HK-2 (cell line): ENCODE data around the gene FAM3D.
"Not testable (repeated sequence)": the region's sequence is repeated elsewhere in the genome, so short reads cannot be mapped to it uniquely, and the experiment has no call there.

Source experiments
- DNase-seq: peaks from one replicate; pipeline ENCODE4 v3.0.0-alpha.2; 2018; ENCODE audit not compliant: unreplicated experiment

FAM3D gene

DNA sequence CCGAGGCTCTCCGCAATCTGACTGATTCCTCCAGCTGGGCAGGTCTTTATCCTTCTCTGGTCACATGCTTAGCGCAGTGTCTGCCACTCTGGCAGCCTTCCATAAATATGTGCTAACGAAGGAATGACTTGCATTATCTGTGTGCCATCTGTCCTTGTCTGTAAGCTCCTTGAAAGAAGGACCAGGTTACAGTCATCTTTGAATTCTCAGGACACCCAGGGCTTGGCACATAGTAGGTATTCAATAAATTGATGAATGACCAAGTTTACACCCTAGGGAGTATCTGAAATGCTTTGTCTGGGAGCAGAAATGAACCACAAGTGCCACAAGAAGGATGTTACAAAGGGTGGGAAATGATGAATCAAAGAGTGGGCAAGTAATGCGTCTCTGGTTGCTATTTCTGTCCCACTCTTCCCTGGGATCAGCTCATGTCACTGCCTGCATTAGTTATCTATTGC is 16.5 kb upstream of the FAM3D start:
- no peak for DNase-seq

DNA sequence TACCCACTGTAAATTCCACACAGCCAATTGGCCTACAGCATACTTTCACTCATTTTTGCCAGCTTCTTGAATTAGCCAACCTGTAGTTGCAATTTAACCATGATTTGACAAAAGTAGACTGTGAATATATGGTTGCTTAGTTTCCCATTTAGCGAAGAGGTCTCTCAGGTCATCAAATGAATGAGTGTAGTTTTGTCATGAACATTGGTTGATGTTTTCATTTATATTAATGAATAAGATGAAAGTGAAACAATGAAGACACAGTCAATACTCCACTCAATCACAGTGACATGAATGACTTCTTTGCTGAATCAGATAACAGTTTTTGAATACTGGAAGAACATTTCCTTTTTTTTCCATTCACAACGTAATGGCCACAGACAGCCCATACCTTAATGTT is 15.3 kb upstream of the FAM3D start:
- DNase-seq: no peak

DNA sequence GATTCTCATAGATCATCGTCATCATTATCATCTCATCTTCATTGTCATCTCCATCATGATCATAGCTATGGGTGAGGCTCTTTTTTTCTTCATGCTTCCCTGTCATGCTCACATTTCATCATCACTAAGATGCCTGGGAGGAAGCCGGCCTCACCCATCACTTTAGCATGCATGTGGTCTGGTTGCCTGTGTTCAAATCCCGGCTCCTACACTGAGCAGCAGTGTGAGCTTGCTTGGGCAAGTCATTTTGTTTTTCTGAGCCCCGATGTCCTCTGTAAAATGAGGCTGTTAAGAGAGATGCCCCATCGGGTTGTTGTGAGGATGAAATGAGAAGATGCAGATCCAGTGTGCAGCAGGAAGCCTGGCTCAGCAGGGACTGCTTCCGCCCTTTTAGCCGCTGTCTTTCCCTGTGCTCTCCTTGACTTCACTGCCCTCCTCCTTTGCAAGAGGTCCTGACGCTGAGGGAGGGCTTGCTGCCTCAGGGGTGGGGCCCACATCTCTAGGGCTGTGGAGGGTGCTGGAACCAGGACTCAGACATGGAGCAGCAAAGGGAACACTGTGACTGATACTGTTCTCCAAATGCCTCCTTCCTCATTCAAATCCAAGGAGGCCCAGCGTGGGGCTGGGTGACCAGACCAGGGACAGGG is 14.4 kb upstream of the FAM3D start:
- no peak for DNase-seq

DNA sequence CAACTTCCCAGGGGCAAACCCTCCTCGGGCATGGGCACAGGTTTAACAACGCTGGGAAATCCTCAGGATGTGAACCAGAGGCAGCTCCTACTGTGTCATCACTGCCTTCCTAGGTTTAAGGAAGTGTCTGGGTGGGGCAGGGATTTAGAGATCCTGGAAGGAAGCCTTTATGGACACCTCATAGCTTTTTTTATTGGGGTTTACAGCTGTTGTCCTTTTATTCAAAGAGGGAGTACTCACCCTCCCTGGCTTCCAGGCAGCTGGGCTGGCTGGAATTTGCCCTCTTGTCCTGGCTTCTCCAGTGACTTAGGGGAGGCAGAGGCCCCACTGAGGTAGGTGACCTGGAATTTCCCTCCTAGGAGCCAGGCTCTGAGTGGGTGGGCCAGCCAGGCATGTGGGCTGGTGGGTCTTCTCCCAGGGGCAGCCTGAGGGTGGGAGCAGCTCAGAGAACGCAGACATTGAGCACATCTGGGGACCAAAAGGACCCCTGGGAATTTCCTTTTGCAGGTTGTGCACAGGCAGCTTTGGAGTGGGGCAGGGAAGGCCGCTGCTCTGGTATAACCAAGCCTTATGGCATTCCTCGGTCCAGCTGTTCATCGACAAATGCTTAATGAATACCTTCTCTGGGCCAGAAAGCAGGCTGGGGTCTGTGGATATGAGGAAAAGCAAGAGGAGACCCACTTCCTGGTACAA is 13.5 kb upstream of the FAM3D start:
- no peak for DNase-seq

DNA sequence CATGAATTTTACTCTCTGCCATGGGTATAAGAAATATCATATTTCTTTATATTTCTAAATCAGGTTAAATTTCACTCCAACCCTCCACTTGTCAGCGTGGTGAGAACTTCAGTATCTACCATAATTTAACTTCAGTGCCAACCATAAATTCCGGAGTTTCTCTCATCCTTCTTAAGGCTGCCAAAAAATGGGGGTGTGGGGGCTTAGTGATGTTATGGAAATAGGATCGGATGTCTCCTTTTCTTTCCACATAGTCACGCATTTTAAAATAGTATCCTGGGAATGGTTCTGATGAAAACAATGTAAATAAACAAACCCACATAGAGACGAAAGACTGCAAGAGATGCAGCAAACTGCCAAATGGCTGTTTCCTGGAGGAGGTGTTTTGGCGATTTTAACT is 12.9 kb upstream of the FAM3D start:
- DNase-seq: no peak

DNA sequence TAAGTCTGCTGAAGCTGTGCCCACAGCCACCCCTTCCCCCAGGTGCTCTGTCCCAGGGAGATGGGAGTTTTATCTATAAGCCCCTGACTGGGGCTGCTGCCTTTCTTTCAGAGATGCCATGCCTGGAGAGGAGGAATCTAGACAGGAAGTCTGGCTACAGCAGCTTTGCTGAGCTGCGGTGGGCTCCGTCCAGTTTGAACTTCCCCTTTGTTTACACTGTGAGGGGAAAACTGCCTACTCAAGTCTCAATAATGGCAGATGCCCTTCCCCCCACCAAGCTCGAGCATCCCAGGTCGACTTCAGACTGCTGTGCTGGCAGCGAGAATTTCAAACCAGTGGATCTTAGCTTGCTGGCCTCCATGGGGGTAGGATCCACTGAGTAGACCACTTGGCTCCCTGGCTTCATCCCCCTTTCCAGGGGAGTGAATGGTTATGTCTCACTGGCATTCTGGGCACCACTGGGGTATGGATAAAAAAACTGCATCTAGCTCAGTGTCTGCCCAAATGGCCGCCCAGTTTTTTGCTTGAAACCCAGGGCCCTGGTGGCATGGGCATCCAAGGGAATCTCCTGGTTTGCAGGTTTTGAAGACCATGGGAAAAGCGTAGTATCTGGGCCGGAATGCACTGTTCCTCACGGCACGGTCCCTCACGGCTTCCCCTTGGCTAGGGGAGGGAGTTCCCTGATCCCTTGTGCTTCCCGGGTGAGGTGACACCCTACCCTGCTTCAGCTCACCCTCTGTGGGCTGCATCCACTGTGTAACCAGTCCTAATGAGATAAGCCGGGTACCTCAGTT is 11.8 kb upstream of the FAM3D start:
- DNase-seq: not testable (repeated sequence)

DNA sequence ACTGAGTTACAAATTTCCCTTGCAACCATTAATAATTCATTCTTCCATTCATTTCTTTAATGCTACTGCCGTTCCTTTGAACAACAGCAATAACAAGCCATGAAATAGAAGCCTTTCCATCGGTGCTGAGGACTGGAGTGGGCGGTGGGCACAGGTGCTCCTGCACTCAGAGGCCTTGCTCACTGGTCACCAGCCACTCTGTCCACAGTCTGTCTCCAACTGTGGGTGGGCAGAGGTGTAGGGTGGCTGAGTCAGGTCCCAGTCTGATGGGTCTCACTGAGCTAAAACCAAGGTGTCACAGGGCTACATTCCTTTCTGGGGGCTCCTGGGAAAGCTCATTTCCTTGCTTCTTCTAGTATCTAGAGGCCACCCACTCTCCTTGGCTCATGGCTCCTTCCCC is 6.3 kb upstream of the FAM3D start:
- no peak for DNase-seq

DNA sequence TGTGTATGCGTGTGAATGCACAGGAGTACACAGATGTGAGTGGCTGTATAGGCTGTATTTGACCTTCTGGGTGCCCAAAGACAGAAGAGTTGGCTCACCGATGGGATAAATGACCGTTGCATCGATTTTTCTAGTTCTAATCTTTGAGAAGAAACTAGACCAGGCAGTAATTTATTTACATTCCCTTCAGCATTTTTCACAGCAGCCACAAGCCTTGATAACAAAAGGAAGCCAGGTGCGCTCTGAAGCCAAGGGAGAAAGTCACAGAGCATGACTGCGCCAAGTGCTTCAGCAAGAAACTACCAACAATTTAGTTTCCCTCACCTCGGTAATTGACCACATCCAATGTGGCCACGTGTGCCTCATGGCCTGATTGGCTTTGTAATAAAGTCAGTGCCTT is 5.9 kb upstream of the FAM3D start:
- DNase-seq: no peak

DNA sequence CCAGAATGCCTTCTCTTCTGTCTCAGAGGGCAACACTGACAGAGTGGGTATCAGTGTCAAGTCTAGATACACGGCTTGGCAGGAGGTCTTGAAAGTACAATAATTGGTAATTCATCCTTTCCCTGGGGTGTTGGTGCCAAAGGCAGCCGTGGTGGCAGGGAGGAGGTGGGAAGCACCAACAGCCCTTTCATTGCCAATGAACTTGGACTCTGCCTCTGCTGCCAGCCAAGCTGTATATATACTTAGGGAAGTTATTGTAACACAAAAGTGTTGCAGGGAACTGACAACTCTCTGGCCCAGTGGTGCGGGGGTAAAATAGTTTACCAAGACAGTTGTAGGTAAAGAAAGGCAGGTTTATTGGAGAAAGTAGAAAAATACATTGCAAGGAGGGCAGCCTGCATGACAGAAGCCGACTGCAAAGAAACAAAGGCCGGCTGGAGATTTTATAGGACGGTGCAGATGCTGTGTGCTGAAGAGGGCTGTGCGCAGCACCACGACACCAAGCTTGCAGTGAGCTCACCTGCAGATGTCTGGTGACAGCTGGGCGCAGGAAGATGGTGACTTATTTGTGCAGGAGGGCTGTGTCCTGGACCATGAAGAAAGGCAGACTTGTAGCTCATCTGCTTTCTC is 4.0 kb upstream of the FAM3D start:
- no peak for DNase-seq

DNA sequence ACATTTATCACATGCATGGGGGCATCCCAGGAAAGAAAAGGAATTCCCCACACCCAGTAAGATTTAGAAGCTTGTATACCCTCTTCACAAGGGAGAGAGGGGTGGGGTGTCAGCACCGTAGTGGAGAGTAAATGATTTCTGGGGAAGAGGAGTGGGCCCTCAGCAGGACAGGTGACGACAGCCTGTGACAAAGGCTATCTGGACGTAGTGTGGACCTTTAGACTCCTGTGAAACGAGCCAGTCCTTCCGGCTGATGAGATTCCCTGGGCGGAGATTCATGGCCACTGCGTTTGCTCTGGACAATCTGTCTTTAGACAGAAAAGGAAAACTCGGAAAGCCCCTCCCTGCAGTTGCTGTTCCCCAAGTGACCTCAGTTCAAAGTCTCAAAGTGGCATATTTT is 1.7 kb upstream of the FAM3D start:
- no peak for DNase-seq

DNA sequence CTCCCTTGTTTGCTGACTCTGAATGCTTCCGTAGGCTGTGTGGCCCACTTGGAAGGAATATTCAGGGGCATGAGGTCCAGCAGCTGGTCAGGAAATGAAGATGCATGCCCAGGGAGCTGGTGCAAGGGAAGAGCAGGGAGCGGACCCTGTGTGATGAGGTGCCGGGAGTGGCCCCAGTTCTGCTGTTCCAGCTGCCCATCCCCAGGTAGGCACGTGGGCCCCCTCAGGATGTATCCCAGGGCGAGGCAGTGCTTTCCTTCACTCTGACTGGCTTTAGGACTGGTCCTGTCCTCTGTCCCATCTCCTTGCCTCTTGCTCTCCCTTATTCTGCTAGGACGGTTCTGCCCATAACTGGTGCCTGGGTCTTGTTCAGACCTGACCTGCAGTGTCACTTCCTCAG is 1.1 kb upstream of the FAM3D start:
- no peak for DNase-seq

DNA sequence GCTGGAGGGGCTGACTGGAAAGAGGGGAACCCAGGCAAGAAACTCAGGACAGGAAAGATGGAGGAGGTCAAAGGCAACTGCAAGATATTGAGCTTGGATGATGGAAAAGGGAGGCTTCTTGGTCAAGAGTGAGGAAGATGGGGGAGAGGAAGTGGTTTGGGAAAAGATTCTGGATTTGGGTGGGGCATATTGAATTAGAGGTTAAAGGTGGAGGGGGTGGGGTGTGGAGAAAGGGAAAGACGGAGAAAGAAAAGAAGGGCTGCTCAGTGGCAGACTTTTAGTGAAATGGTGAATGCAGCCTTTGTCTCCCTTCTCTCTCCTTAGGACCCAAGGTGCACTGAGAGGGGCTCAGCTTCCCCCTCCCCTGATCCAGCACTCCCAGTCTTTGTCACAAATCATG is 655 bp upstream of the FAM3D start:
- DNase-seq: no peak

DNA sequence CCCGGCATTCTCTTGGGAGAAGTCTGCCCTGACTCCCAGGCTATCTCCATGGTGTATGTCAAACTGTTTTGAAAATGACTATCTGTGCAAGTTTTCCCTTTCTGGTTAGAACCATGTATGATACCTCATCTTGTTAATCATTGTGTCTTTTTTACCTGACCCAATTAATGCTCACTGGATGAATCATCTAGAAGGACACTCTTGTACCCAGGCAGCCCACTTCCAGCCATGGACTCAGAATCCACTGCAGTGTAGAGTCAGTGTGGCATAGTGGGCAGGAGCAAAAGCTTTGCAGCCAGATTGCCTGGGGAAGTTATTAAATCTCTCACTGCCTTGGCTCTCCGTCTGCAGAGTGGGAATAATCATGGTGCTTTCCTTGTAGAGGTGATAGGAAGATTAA is 1.2 kb downstream of the FAM3D start:
- DNase-seq: no peak

DNA sequence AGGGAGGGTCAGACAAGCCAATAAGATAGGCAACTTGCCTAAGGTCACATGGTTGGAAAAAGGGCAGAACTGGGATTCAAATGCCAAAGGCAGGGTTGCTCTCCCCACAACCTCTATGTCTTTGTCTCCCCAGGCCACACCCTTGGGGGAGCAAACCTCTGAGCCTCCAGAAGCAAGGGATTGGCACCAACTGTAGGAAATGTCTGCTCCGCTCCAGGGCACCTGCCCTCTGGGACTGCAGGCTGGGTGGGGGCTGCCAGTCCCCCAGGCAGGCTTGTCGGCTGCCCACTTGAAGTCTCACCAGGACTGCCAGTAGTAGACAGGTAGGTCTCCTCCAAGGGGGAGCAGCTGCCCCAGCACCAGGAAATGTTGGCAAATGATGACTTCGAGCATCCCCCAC is 2.0 kb downstream of the FAM3D start:
- no peak for DNase-seq

DNA sequence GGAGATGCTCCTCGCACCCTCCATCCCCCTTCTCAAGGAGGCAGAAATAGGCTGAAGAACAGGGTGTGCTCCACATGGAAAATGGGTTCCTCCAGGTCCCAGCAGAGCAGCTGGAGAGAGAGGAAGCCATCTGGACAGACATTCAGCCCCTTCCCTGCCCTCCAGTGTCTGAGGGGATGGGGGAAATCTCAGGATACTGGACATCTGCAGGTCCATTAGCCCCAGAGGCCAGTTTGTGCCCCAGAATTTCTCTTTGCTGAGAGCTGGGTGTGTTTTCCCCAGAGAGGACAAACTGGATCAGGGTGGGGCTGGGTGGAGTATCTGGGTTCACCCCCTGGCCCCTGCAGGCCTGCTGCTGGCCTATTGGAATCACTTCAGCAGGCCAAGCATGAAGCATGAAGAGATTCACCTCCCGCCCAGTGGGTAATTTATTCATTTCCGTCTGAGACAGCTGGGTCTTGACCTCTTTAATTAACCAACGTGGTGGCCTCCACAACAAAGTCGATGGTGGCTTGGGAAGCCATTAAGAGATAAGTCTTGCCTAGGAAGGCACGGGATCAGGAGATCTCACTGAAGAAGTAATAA is 4.6 kb downstream of the FAM3D start:
- DNase-seq: no peak

DNA sequence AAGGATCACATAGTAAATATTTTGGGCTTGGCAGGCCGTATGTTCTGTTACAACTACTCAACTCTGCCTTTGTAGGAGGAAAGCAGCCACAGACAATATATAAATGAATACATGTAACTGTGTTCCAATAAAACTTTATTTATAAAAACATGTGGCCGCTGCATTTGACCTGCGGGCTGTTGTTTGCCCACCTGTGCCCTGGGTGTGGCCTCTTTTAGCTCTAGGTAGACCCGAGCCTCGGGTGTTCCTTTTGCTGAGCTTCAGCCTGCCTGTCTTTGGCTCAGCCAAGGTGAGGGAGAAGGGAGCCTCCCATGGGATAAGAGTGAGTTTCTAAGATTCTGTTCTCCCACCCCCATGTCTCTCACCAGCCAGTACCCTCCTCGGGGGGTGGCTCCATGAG is 5.6 kb downstream of the FAM3D start:
- no peak for DNase-seq

DNA sequence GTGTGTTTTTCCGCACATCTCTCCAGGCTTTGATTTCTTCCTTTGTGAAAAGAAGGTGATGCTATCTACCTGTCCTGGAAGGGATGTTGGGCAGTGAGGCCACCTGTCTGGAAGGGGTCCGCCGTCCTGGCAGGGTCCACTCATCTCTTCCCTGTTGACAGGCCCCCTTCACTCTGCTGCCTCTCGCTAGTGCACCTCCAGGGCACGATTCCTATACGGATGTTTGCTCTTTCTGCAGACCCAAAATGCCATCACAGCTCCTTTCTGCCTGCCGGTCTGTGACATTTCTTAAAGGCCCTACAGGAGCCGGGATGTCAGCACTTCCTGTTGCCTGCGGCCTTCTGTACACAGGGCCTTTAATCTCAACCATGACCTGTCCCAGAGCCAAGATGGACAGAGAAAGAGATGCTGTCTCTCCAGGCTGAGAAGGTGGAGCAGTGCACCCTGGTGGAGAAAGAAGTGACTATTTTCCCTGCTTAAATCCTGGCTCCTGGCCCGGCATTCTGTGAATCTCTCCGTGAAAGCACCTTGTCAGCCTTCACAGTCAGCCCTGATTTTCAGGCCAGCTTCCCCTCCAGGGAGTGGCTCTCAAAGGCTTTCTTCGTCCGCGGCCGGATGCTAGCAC is 7.4 kb downstream of the FAM3D start:
- DNase-seq: no peak

DNA sequence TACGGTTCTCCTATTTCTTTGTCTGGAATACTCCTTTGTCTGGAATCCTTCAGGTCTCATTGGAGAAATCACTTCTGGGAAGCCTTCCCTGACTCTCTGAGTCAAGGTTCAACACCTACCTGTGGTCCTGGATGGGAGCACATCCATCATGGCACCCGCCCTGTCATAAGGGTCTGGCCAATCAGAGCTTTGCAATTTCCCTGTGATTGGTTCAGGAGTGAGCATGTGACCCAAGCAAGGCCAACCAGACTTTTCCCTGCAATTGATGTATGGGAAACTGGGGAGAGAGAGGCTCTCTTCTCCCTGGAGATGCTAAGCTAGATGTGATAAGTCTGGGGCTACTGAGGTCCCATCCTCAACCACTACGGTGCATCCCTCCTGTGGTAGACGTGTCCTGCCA is 8.1 kb downstream of the FAM3D start:
- no peak for DNase-seq

DNA sequence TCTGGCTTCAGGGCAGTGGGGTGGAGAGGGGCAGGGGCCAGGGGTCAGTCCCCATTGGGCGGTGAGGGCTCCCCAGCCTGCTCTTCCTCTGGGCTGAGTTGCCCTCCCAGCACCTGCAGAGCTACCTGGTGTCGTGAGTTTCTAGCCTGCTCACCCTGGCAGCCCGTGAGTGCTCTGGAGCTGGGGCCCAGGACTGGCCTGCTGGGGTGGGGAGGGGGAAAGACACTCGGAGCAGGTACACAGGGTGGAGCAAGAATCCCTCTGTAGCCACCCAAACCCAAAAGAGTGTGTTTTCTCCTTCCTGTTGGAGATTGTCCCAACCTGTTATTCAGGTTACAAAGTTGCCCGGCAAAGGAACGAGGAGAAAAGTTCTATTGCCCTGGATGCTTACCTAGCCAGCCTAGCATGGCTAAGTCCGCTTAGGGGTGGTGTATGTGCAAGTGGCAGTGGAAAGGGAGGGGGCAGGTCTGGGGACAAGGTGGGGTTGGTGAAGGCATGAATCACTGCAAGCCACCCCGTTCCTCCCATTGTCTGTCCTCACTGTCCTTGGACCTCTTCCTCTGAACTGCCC is 8.9 kb downstream of the FAM3D start:
- DNase-seq: no peak

DNA sequence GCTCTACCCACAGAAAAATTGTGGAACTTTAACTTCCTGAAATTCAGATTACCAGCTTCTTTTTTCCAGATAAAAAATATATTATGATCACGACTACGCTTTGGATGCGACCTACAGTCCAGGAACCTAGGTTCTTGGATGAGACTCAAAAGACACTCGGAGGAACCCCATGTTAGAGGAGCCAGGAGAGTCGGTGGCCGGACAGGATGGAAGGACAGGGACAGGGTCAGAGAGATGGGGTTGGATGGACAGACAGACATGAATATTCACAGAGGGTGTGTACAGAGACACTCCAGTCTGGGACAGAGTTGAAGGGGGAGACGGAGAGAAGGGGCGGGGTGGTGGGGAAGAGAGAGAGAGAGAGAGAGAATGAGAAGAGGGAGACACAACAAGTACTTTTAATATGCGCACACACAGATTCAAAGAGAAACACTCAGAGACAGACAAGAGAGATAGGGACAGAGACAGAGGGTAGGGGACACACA is 9.5 kb downstream of the FAM3D start:
- DNase-seq: no peak

DNA sequence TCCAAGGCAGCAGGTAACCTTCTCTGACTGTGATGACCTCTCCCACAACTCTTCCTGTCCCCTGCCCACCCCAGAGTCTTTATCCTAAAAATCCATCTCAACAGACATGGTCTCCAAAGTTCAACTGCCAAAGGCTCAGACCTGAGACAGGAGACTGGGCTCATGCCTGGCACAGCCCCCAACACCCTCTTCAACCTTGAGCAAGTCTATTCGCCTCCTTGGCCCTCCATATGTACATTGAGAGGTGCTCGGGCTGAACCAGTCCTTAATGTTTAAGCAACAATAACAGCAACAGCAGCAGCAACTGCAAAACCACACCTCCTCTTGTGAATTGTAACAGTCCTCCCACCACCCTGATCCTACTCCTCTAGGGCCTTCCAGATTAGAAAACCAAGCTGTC is 9.9 kb downstream of the FAM3D start:
- DNase-seq: no peak
